ENCODE results near the gene CCDC85C. TPM values are rescaled to one million over a fixed set of nuclear protein-coding genes. Genes with fewer than 3 reads are reported as not detected.

The CCDC85C gene
- total and polyA plus RNA-seq, 2 of the 8 experiments (the other 6 are each of a cell fraction or from before 2014, with no cell fraction given): 16.8 to 35.8 TPM

GRCh38 chr14:99630202-99630601 lies 26.2 kb upstream of the CCDC85C start:
- WGBS, 2 experiments (ENCODE audit: extremely low coverage in 1 of 2, insufficient coverage in 1 of 2, insufficient read length in 1 of 2, insufficient replicate concordance in 2 of 2, low coverage in 1 of 2, low lambda C conversion rate in 2 of 2, missing lambda C conversion rate in 1 of 2): 89% methylated on average over 7 of the region's 8 CpGs; no CpG with 5 or more reads in 1 of the 2 experiments
- Histone ChIP-seq H3K23ac (ENCODE audit: insufficient read length) (no peak overlapping the region), H2AK5ac (ENCODE audit: low read depth, low read length) (no peak overlapping the region), H2BK20ac (ENCODE audit: low read length) (0 out of 2 replicates have a peak overlapping the region, but pooled peaks have one; percentile 61), H3K79me2 (ENCODE audit: control insufficient read depth in 1 of 2, insufficient read depth in 2 of 2, low read length in 2 of 2) (no peaks in the 10 kb centered on the region), H4K5ac (ENCODE audit: insufficient read length, low read depth, low read length) (no peak overlapping the region), H3K36me3 (ENCODE audit: control insufficient read depth in 2 of 4, insufficient read depth in 4 of 4, low read length in 3 of 4) (no peaks in the 10 kb centered on the region), H3K27ac (ENCODE audit: low read depth, low read length) (no peak overlapping the region), H3K4ac (replicated peaks; ENCODE audit: insufficient read length, low read depth, low read length) (no peak overlapping the region), H3K4me3 (ENCODE audit: extremely low read depth in 1 of 4, insufficient read depth in 2 of 4, low read depth in 3 of 4, low read length in 4 of 4) (no peak overlapping the region), H3K9me3 (ENCODE audit: insufficient read depth in 2 of 2, low read depth in 1 of 2, low read length in 1 of 2) (no peaks in the 10 kb centered on the region), H2BK120ac (replicated peaks; ENCODE audit: low read depth, low read length) (no peak overlapping the region), H3K27me3 (replicated peaks in 1 of 4; ENCODE audit: control insufficient read depth in 3 of 4, extremely low read depth in 1 of 4, insufficient read depth in 3 of 4, low read length in 3 of 4) (no peaks in the 10 kb centered on the region), H3K23me2 (ENCODE audit: low read depth, low read length) (peaks cover 5% of the 10 kb centered on the region; the same call in 1 of the 2 replicates), H3K79me1 (ENCODE audit: low read depth, low read length) (no peaks in the 10 kb centered on the region), H4K8ac (ENCODE audit: extremely low read depth, insufficient read depth, low read length) (no peak overlapping the region), H3K4me2 (ENCODE audit: insufficient read depth in 1 of 2, low read depth in 2 of 2, low read length in 2 of 2) (no peak overlapping the region), H2AFZ (ENCODE audit: low read length) (no peak overlapping the region), H3K14ac (ENCODE audit: insufficient read length) (no peak overlapping the region), H4K91ac (replicated peaks; ENCODE audit: insufficient read length, low read length) (no peak overlapping the region), H2BK12ac (ENCODE audit: low read depth, low read length) (0 out of 2 replicates have a peak overlapping the region, but pooled peaks have one; percentile 39), H3K9ac (replicated peaks in 1 of 4; ENCODE audit: extremely low read depth in 1 of 4, low read depth in 3 of 4, low read length in 3 of 4) (no peak overlapping the region), H2BK15ac (ENCODE audit: low read length) (no peak overlapping the region), H4K20me1 (replicated peaks in 1 of 2; ENCODE audit: control insufficient read depth in 1 of 2, insufficient read depth in 2 of 2, low read length in 2 of 2) (peaks cover 0 to 4% of the 10 kb centered on the region in 2 experiments), H3K4me1 (replicated peaks in 1 of 4; ENCODE audit: control insufficient read depth in 3 of 4, insufficient read depth in 4 of 4, low read length in 3 of 4) (no peaks in the 10 kb centered on the region; a peak in 4 of 7 replicates), H3K18ac (ENCODE audit: extremely low read depth, low read length) (no peak overlapping the region), H3K56ac (replicated peaks; ENCODE audit: insufficient read length, low read depth, low read length) (no peak overlapping the region), H2BK5ac (ENCODE audit: low read depth, low read length) (no peak overlapping the region)
- no peak for FAIRE-seq
- POLR2A ChIA-PET (ENCODE audit: partially characterized antibody): no interaction called here
- CTCF ChIA-PET (ENCODE audit: partially characterized antibody): interaction anchor here (0.7 to 4.8 kb wide), 19 partner anchors 10 to 526 kb away, joined by 3 to 32 read pairs (median 3); no protein-coding TSS in a partner anchor
- TF ChIP-seq KDM1A (IDR thresholded peaks at IDR 0.05; ENCODE audit: borderline replicate concordance, low read length) (peak; percentile 41; the same call in 1 of the 2 replicates), SIRT6 (IDR thresholded peaks at IDR 0.05; ENCODE audit: low read length) (no peak)
- no peak for DNase-seq (ENCODE audit: low read depth in 1 of 2, low spot score in 2 of 2)

Measured in H1 (cell line).